ENCODE data around the gene TNFAIP8. TPM values are rescaled to one million over a fixed set of nuclear protein-coding genes. Genes with fewer than 3 reads are reported as not detected.

TNFAIP8 gene
- total and polyA plus RNA-seq, 3 experiments from 2014 or later, result 207 to 311 (median 295) TPM

DNA sequence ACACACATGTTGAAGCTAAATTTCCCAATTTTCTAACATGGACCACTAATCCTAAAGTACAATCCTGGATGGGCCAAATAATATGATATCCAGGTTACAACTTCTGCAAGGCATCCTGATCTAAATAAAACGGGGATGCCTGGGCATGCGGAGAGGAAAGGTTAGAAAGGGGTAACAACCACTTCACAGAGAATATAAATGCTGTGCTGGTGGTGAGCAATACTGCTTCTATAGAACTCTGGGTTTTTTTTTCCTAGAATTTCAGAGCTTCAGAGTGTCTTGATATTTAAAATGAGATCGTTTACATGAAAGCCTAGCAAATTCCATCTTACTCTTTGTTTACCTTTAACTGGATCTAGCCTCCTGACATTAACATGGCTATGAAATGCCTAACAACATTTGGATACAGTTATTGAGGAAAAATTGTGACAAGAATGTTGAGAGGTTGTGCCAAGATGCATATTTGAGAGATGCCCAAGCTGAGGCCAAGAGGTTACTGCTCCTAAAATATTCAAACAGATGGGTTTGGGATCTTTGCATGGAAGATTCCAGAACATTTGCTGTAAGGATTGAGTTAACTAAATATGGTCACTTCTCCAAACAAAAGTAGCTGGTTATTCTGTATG is 22.4 kb downstream of the TNFAIP8 start:
- Histone ChIP-seq H3K36me3 (ENCODE audit: insufficient read depth, low read length) (no peaks in the 10 kb centered on the region), H3K4me3 (ENCODE audit: low read length) (no peak overlapping the region), H3K27ac (ENCODE audit: low read depth, low read length) (no peak overlapping the region), H3K4me1 (ENCODE audit: insufficient read depth, low read length) (peaks cover 58% of the 10 kb centered on the region), H3K27me3 (ENCODE audit: insufficient read depth, low read length, poor library complexity, severe bottlenecking) (no peaks in the 10 kb centered on the region), H3K9me3 (ENCODE audit: low read length) (no peaks in the 10 kb centered on the region)
- POLR2A ChIA-PET, result interaction anchor here (0.6 kb wide), 1 partner anchor 18 kb away, joined by 3 read pairs; no protein-coding TSS in a partner anchor
- H3K27me3 Mint-ChIP-seq, result no peaks in the 10 kb centered on the region
- H3K4me1 Mint-ChIP-seq, result peaks cover 60 to 88% (median 80%) of the 10 kb centered on the region in 3 donors
- peak overlapping the region in 7 of 8 donors; percentile 35 to 68 (median 61) for H3K27ac Mint-ChIP-seq
- H3K36me3 Mint-ChIP-seq, result peaks cover 0 to 36% (median 5%) of the 10 kb centered on the region in 3 donors
- CTCF ChIA-PET, result interaction anchor here (0.7 to 1.6 kb wide), 5 partner anchors 13 to 198 kb away, joined by 3 to 5 read pairs (median 3); no protein-coding TSS in a partner anchor
- no peak for DNase-seq
- peak overlapping the region in 1 of 7 donors; percentile 15 for H3K4me3 Mint-ChIP-seq
- no peaks in the 10 kb centered on the region for H3K9me3 Mint-ChIP-seq

DNA sequence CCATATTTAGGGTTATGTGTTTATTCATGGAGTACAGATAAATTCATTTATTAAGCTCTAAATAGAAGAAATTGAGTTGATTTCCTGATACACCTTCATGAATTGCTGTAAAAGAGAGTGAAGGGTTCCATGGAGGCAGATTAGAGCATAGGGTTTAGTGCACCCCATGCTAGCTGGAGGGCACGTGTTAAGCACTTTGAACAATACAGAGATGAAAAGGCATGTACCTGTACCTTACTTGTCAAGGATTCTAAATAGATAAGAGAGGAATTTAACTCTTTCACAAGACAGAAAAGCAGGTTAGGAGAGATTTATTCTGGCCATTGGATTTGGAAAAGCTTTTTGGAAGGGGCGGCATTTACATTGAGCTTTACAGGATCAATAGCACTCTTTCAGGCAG is 23.3 kb downstream of the TNFAIP8 start:
- no peaks in the 10 kb centered on the region for H3K36me3 ChIP-seq (ENCODE audit: insufficient read depth, low read length)
- peaks cover 0 to 30% (median 2%) of the 10 kb centered on the region in 3 donors for H3K36me3 Mint-ChIP-seq
- H3K27me3 ChIP-seq (ENCODE audit: insufficient read depth, low read length, poor library complexity, severe bottlenecking), result no peaks in the 10 kb centered on the region
- DNase-seq, result no peak
- no peak overlapping the region for H3K27ac ChIP-seq (ENCODE audit: low read depth, low read length)
- ChIA-PET POLR2A (interaction anchor here (0.6 kb wide), 1 partner anchor 17 kb away, joined by 3 read pairs; no protein-coding TSS in a partner anchor), CTCF (interaction anchor here (0.7 to 1.8 kb wide), 5 partner anchors 8 to 33 kb away, joined by 3 to 4 read pairs (median 3); no protein-coding TSS in a partner anchor)
- no peaks in the 10 kb centered on the region for H3K9me3 Mint-ChIP-seq
- peaks cover 60% of the 10 kb centered on the region for H3K4me1 ChIP-seq (ENCODE audit: insufficient read depth, low read length)
- H3K27ac Mint-ChIP-seq, result peak overlapping the region; percentile 6 to 72 (median 59)
- H3K4me1 Mint-ChIP-seq, result peaks cover 61 to 89% (median 83%) of the 10 kb centered on the region in 3 donors
- no peak overlapping the region for H3K4me3 ChIP-seq (ENCODE audit: low read length)
- H3K9me3 ChIP-seq (ENCODE audit: low read length), result no peaks in the 10 kb centered on the region
- H3K27me3 Mint-ChIP-seq, result no peaks in the 10 kb centered on the region
- no peak overlapping the region for H3K4me3 Mint-ChIP-seq

DNA sequence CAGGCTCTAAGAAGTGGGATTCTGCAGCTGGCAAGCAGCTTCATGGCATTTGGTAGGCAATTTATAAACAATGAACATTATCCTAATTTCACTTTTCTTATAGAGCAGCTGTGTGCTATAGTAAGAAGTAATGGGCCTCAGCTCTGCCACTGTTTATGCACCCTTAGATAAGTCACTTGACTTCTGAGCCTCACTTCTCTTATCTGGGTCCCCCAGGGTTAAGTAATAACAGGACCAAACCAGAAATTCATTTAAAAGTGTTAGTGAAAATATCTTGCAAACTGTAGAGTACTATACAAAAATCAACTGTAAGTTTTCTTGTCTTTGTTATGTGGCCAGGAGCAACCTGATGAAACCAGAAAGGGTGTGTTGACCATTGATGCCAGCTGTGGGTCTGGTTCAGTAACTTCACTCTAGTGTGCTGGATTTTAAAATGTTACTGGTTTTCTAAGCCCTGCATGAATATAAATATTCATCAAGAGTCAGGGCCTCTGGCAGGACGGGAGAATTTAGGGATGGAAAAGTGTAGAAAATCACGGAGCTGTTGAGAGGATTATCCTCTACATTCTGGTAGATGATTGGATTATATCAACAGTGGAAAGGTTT is 24.2 kb downstream of the TNFAIP8 start:
- H3K9me3 ChIP-seq (ENCODE audit: low read length), result no peaks in the 10 kb centered on the region
- no peaks in the 10 kb centered on the region for H3K36me3 ChIP-seq (ENCODE audit: insufficient read depth, low read length)
- Mint-ChIP-seq H3K27ac (peak overlapping the region in 7 of 8 donors; percentile 10 to 78 (median 40)), H3K4me1 (peaks cover 63 to 89% (median 84%) of the 10 kb centered on the region in 3 donors), H3K9me3 (no peaks in the 10 kb centered on the region), H3K4me3 (no peak overlapping the region), H3K36me3 (peaks cover 0 to 26% (median 3%) of the 10 kb centered on the region in 3 donors), H3K27me3 (no peaks in the 10 kb centered on the region)
- CTCF ChIA-PET, result interaction anchor here (0.8 to 1.8 kb wide), 5 partner anchors 9 to 392 kb away, joined by 3 to 4 read pairs (median 4); partner anchors contain the start of gene DTWD2
- H3K27me3 ChIP-seq (ENCODE audit: insufficient read depth, low read length, poor library complexity, severe bottlenecking), result no peaks in the 10 kb centered on the region
- DNase-seq, result no peak
- H3K4me1 ChIP-seq (ENCODE audit: insufficient read depth, low read length), result peaks cover 69% of the 10 kb centered on the region
- H3K4me3 ChIP-seq (ENCODE audit: low read length), result no peak overlapping the region
- POLR2A ChIA-PET, result interaction anchor here (0.8 kb wide), 1 partner anchor 310 kb away, joined by 3 read pairs; the partner anchor contains the start of gene DMXL1
- H3K27ac ChIP-seq (ENCODE audit: low read depth, low read length), result no peak overlapping the region

DNA sequence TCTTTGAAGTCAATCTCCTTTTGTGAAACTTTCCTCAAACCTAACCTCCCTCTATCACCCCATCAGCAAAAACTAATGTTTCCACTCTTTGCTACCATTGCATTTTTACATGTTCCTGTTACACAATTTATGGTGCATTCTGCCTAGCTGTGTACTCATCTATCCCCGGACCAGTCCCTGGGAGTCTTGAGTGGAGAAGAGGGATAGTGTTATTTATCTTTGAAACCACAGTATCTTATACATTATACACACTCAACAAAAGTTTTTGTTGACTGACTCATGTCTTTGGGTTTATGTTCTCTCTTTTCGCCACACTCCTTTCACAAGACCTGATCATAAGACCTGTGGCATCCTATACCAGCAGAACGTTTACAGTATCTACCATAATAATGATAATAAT is 26.4 kb downstream of the TNFAIP8 start:
- ChIA-PET POLR2A (no interaction called here), CTCF (no interaction called here)
- H3K4me1 Mint-ChIP-seq, result peaks cover 78 to 96% (median 94%) of the 10 kb centered on the region in 3 donors
- no peak overlapping the region for H3K4me3 ChIP-seq (ENCODE audit: low read length)
- no peaks in the 10 kb centered on the region for H3K9me3 Mint-ChIP-seq
- peaks cover 0 to 20% (median 3%) of the 10 kb centered on the region in 3 donors for H3K36me3 Mint-ChIP-seq
- peak overlapping the region in 5 of 8 donors; percentile 28 to 74 (median 36) for H3K27ac Mint-ChIP-seq
- H3K27me3 ChIP-seq (ENCODE audit: insufficient read depth, low read length, poor library complexity, severe bottlenecking), result no peaks in the 10 kb centered on the region
- no peak for DNase-seq
- H3K4me3 Mint-ChIP-seq, result peak overlapping the region in 1 of 7 donors; percentile 5
- no peaks in the 10 kb centered on the region for H3K36me3 ChIP-seq (ENCODE audit: insufficient read depth, low read length)
- no peak overlapping the region for H3K27ac ChIP-seq (ENCODE audit: low read depth, low read length)
- peaks cover 83% of the 10 kb centered on the region for H3K4me1 ChIP-seq (ENCODE audit: insufficient read depth, low read length)
- no peaks in the 10 kb centered on the region for H3K9me3 ChIP-seq (ENCODE audit: low read length)
- H3K27me3 Mint-ChIP-seq, result no peaks in the 10 kb centered on the region

DNA sequence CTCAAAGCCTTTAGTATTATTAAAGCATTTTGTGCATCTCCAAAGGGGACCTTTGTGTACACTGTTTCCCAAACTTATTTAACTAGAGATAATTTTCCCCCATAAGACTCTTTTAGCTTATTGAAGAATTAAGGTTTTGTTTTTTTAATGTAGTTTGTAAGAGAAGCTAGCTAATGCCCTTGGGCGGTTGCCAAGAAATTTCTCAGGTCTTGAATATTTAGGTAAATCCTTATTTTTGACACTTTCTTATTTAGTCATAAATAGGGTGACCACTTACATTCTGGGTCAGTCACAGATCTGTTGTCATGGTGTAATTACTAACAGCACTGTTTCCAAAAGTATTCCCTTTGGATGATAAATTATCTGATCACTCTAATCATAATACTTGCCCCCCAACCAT is 27.2 kb downstream of the TNFAIP8 start:
- no peak overlapping the region for H3K27ac ChIP-seq (ENCODE audit: low read depth, low read length)
- H3K4me3 Mint-ChIP-seq, result no peak overlapping the region

DNA sequence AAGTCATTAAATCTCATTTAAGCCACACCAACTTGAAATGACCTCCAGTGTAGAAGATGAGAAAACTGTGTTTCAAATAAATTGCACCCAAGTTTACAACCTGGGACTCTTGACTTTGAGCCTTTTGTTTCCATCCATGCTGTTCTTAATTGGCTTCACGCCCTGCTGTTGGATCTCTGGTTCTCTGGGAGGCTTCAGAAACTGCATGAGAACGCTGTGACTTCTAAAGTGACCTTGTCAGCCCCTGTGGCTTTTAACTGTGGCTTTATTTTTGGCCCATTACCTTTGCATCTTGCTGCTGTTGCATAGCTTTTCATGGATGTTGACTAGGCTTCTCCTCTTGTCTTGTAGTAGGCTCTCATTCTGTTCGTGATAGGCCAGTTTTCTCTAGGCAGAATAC is 29.3 kb downstream of the TNFAIP8 start:
- ChIA-PET POLR2A (no interaction called here), CTCF (interaction anchor here (1.4 kb wide), 1 partner anchor 397 kb away, joined by 4 read pairs; the partner anchor contains the start of gene DTWD2)
- Histone ChIP-seq H3K4me1 (ENCODE audit: insufficient read depth, low read length) (peaks cover 83% of the 10 kb centered on the region), H3K36me3 (ENCODE audit: insufficient read depth, low read length) (no peaks in the 10 kb centered on the region), H3K27ac (ENCODE audit: low read depth, low read length) (no peak overlapping the region), H3K4me3 (ENCODE audit: low read length) (no peak overlapping the region), H3K27me3 (ENCODE audit: insufficient read depth, low read length, poor library complexity, severe bottlenecking) (no peaks in the 10 kb centered on the region), H3K9me3 (ENCODE audit: low read length) (no peaks in the 10 kb centered on the region)
- Mint-ChIP-seq H3K9me3 (no peaks in the 10 kb centered on the region), H3K36me3 (peaks cover 0 to 24% (median 5%) of the 10 kb centered on the region in 3 donors), H3K4me1 (peaks cover 79 to 96% (median 95%) of the 10 kb centered on the region in 3 donors), H3K4me3 (peak overlapping the region in 5 of 7 donors; percentile 1 to 66 (median 42)), H3K27me3 (no peaks in the 10 kb centered on the region), H3K27ac (peak overlapping the region in 7 of 8 donors; percentile 11 to 88 (median 78))
- no peak for DNase-seq

More for the DNA sequence above, 27.2 kb downstream of the TNFAIP8 start:
- peaks cover 0 to 20% (median 3%) of the 10 kb centered on the region in 3 donors for H3K36me3 Mint-ChIP-seq
- no peaks in the 10 kb centered on the region for H3K27me3 Mint-ChIP-seq
- POLR2A ChIA-PET, result interaction anchor here (0.8 kb wide), 1 partner anchor 53 kb away, joined by 3 read pairs; no protein-coding TSS in a partner anchor
- H3K27ac Mint-ChIP-seq, result peak overlapping the region in 6 of 8 donors; percentile 0 to 83 (median 25)
- Histone ChIP-seq H3K4me1 (ENCODE audit: insufficient read depth, low read length) (peaks cover 85% of the 10 kb centered on the region), H3K27me3 (ENCODE audit: insufficient read depth, low read length, poor library complexity, severe bottlenecking) (no peaks in the 10 kb centered on the region), H3K36me3 (ENCODE audit: insufficient read depth, low read length) (no peaks in the 10 kb centered on the region), H3K4me3 (ENCODE audit: low read length) (no peak overlapping the region), H3K9me3 (ENCODE audit: low read length) (no peaks in the 10 kb centered on the region)
- CTCF ChIA-PET, result no interaction called here
- H3K9me3 Mint-ChIP-seq, result no peaks in the 10 kb centered on the region
- peaks cover 78 to 96% (median 95%) of the 10 kb centered on the region in 3 donors for H3K4me1 Mint-ChIP-seq
- no peak for DNase-seq

DNA sequence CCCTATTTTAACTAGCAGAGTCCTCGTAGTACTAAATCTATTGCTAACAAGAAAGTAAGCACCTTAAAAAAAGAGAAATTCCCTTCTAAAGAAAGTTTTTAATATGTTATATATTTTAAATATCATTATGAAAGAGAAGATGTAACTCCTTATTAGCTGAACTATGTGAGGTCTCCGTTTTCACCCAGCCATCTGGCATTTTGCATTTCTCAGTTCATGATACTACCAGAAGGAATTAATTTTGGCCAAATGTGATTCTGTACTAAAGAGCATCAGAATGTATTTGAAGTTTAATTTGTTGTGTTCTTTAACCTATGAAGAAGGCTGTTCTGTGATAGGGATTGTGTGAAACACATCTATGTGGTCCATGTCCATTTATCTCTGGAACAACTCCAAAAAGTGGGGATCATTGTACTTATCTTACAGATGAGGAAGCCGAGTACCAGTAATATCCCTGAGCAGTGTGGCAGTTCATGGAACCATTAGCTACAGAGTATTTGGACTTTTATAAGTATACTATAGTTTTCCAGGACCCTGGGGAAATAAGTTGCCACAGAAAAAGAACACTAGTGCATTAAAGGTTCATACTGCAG is 29.8 kb downstream of the TNFAIP8 start:
- Mint-ChIP-seq H3K36me3 (peaks cover 0 to 22% (median 5%) of the 10 kb centered on the region in 3 donors), H3K4me1 (peaks cover 77 to 96% (median 96%) of the 10 kb centered on the region in 3 donors)

More for the DNA sequence above, 29.8 kb downstream of the TNFAIP8 start:
- Histone ChIP-seq H3K27ac (ENCODE audit: low read depth, low read length) (no peak overlapping the region), H3K36me3 (ENCODE audit: insufficient read depth, low read length) (no peaks in the 10 kb centered on the region), H3K4me1 (ENCODE audit: insufficient read depth, low read length) (peaks cover 83% of the 10 kb centered on the region), H3K27me3 (ENCODE audit: insufficient read depth, low read length, poor library complexity, severe bottlenecking) (no peaks in the 10 kb centered on the region), H3K9me3 (ENCODE audit: low read length) (no peaks in the 10 kb centered on the region), H3K4me3 (ENCODE audit: low read length) (no peak overlapping the region)
- peak overlapping the region in 7 of 8 donors; percentile 35 to 88 (median 78) for H3K27ac Mint-ChIP-seq
- POLR2A ChIA-PET, result interaction anchor here (1.2 kb wide), 1 partner anchor 56 kb away, joined by 4 read pairs; no protein-coding TSS in a partner anchor
- CTCF ChIA-PET, result interaction anchor here (1.0 to 1.4 kb wide), 2 partner anchors 57 to 398 kb away, joined by 3 to 4 read pairs; partner anchors contain the start of gene DTWD2
- H3K27me3 Mint-ChIP-seq, result no peaks in the 10 kb centered on the region
- H3K9me3 Mint-ChIP-seq, result no peaks in the 10 kb centered on the region
- peak overlapping the region in 4 of 7 donors; percentile 1 to 66 (median 40) for H3K4me3 Mint-ChIP-seq
- no peak for DNase-seq

Data from CD8-positive, alpha-beta memory T cell (primary cell).